ENCODE results near the gene SREBF2.

DNA sequence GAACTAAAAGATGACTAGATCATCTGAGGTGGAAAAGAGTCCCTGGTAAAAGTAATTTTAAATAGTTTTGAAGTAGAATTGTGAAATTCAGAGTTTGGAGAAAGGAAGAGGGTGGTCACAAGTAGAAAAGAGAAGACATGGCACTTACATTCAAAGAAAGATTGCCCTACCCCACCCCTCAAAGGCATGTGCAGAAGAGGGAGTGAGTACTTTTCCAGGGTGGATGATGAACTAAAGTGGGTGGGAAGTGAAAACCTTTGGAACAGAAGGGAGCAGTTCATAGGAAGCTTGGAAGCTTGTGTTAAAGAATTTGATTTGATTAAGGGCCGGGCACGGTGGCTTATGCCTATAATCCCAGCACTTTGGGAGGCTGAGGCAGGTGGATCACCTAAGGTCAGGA is 23.6 kb downstream of the SREBF2 start:
- TF ChIP-seq, protein P1, sequence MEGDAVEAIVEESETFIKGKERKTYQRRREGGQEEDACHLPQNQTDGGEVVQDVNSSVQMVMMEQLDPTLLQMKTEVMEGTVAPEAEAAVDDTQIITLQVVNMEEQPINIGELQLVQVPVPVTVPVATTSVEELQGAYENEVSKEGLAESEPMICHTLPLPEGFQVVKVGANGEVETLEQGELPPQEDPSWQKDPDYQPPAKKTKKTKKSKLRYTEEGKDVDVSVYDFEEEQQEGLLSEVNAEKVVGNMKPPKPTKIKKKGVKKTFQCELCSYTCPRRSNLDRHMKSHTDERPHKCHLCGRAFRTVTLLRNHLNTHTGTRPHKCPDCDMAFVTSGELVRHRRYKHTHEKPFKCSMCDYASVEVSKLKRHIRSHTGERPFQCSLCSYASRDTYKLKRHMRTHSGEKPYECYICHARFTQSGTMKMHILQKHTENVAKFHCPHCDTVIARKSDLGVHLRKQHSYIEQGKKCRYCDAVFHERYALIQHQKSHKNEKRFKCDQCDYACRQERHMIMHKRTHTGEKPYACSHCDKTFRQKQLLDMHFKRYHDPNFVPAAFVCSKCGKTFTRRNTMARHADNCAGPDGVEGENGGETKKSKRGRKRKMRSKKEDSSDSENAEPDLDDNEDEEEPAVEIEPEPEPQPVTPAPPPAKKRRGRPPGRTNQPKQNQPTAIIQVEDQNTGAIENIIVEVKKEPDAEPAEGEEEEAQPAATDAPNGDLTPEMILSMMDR (IDR thresholded peaks at IDR 0.05 in 2 of 3, conservative IDR thresholded peaks at IDR 0.05 in 1 of 3; ENCODE audit: borderline replicate concordance in 1 of 3, insufficient read depth in 1 of 3, low read depth in 2 of 3, low read length in 2 of 3): no peak
- TF ChIP-seq ZNF274 (IDR thresholded peaks at IDR 0.05; ENCODE audit: low read depth, low read length) (no peak), POLR2A (IDR thresholded peaks at IDR 0.05; ENCODE audit: borderline replicate concordance, extremely low read depth, insufficient read depth, insufficient read length) (no peak), YY1 (IDR thresholded peaks at IDR 0.05; ENCODE audit: extremely low read depth, insufficient replicate concordance, low read depth, low read length) (no peak), RAD21 (IDR thresholded peaks at IDR 0.05; ENCODE audit: low read depth) (no peak), SIN3A (IDR thresholded peaks at IDR 0.05; ENCODE audit: low read depth) (no peak), SP1 (IDR thresholded peaks at IDR 0.05; ENCODE audit: low read depth) (no peak), CEBPB (IDR thresholded peaks at IDR 0.05; ENCODE audit: low read depth) (no peak), EZH2 (IDR thresholded peaks at IDR 0.05) (no peak)
- TF ChIP-seq, protein P2, sequence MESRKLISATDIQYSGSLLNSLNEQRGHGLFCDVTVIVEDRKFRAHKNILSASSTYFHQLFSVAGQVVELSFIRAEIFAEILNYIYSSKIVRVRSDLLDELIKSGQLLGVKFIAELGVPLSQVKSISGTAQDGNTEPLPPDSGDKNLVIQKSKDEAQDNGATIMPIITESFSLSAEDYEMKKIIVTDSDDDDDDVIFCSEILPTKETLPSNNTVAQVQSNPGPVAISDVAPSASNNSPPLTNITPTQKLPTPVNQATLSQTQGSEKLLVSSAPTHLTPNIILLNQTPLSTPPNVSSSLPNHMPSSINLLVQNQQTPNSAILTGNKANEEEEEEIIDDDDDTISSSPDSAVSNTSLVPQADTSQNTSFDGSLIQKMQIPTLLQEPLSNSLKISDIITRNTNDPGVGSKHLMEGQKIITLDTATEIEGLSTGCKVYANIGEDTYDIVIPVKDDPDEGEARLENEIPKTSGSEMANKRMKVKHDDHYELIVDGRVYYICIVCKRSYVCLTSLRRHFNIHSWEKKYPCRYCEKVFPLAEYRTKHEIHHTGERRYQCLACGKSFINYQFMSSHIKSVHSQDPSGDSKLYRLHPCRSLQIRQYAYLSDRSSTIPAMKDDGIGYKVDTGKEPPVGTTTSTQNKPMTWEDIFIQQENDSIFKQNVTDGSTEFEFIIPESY (IDR thresholded peaks at IDR 0.05; ENCODE audit: extremely low read depth, insufficient replicate concordance, low read length): no peak
